IPS-18c (cell line): ENCODE results near the gene BEX4.
"Not testable (repeated sequence)": the region's sequence is repeated elsewhere in the genome, so short reads cannot be mapped to it uniquely, and the experiment has no call there.

Source experiments
- H3K4me3 ChIP-seq: 2 replicates; pipeline ENCODE4 v1.7.0; 2013; ENCODE audit warnings: low read depth, mild to moderate bottlenecking, low read length, moderate library complexity; ENCODE audit not compliant: insufficient read depth
- H3K9me3 ChIP-seq: one replicate; pipeline ENCODE4 v1.6.1; 2013; ENCODE audit warnings: mild to moderate bottlenecking, low read length, moderate library complexity; ENCODE audit not compliant: control insufficient read depth, insufficient read depth

BEX4 gene

DNA sequence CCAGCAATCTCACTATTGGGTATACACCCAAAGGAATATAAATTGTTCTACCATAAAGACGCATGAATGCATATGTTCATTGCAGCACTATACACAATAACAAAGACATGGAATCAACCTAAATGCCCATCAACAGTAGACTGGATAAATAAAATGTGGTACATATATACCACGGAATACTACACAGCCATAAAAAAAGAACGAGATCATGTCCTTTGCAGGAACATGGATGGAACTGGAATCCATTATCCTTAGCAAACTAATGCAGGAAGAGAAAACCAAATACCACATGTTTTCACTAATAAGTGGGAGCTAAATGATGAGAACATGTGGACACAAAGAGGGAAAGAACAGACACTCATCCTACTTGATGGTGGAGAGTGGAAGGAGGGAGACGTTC is 11.0 kb downstream of the BEX4 start:
- H3K4me3 ChIP-seq, H3K9me3 ChIP-seq: not testable (repeated sequence)

DNA sequence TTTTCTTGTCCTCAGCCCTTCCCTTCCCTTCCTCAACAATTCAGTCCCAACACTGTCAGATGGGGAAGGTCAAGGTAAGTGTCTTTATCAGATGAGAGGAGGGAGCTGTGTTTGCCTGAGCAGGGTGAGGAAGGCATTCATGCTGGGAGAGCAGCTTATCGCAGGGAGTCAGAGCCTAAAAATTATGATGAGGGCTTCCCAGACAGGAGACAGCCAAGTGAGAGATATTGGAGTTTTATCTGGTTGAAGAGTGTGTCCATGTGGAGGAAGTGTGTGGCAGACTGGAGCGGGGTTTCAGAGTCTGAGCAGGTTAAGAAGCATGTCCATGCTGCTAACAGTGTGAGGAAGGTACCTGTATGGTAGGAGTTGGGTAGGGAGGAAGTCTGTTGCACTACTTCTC is 18.4 kb downstream of the BEX4 start:
- Histone ChIP-seq H3K4me3 (no peak overlapping the region), H3K9me3 (no peaks in the 10 kb centered on the region)

DNA sequence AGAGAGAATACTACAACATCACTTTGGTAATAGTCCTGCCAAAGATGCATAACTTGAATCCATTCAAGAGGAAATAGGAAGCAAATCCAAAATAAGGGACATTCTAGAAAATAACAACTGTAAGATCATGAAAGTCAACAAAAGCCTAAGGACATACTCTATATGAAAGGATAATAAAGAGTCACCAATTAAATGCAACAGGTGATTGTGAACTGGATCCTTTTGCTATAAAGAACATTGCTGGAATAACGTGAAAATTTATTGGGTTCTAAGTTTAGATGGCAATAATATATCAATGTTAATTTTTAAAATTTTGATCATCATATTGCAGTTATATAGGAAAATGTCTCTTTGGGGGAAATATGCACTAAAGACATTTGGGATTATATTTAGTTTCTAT is 20.0 kb downstream of the BEX4 start:
- H3K4me3 ChIP-seq: no peak overlapping the region

GRCh38 chrX:103235608-103236007 is 20.7 kb downstream of the BEX4 start:
- H3K9me3 ChIP-seq, H3K4me3 ChIP-seq: not testable (repeated sequence)

More for the DNA sequence above, 20.0 kb downstream of the BEX4 start:
- no peaks in the 10 kb centered on the region for H3K9me3 ChIP-seq

- Histone ChIP-seq H3K9me3 (no peaks in the 10 kb centered on the region), H3K4me3 (no peak overlapping the region)
These were observed 21.4 kb downstream of the BEX4 start for GRCh38 chrX:103236296-103236695.

GRCh38 chrX:103240155-103240554 is 25.2 kb downstream of the BEX4 start:
- H3K9me3 ChIP-seq: no peaks in the 10 kb centered on the region
- no peak overlapping the region for H3K4me3 ChIP-seq

- no peaks in the 10 kb centered on the region for H3K9me3 ChIP-seq
- no peak overlapping the region for H3K4me3 ChIP-seq
These were observed 33.6 kb downstream of the BEX4 start for GRCh38 chrX:103248553-103248952.

- no peak overlapping the region for H3K4me3 ChIP-seq
- no peaks in the 10 kb centered on the region for H3K9me3 ChIP-seq
These were observed 34.9 kb downstream of the BEX4 start for GRCh38 chrX:103249805-103250204.

DNA sequence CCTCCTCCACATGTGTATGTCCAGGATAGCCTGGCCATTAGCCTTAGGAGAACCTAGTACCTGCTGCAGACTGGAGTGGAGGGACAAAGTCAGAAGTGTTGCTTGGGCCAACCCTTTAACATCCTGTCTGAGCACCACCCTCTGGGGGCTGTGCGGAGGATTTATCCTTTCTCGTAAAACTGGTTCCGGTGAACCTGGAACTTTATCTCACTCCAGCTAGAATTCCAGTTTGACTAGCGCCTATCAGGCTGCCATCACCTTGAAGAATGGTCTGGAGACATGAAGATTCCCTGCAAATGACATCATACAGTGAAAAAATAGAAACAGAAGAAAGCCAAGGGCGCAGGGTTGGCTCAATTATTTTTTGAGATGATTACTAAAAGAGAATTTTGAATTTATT is 36.1 kb downstream of the BEX4 start:
- no peak overlapping the region for H3K4me3 ChIP-seq
- no peaks in the 10 kb centered on the region for H3K9me3 ChIP-seq

- Histone ChIP-seq H3K4me3 (peak overlapping the region; percentile 68), H3K9me3 (no peaks in the 10 kb centered on the region)
These were observed 38.7 kb downstream of the BEX4 start for GRCh38 chrX:103253608-103254007.

DNA sequence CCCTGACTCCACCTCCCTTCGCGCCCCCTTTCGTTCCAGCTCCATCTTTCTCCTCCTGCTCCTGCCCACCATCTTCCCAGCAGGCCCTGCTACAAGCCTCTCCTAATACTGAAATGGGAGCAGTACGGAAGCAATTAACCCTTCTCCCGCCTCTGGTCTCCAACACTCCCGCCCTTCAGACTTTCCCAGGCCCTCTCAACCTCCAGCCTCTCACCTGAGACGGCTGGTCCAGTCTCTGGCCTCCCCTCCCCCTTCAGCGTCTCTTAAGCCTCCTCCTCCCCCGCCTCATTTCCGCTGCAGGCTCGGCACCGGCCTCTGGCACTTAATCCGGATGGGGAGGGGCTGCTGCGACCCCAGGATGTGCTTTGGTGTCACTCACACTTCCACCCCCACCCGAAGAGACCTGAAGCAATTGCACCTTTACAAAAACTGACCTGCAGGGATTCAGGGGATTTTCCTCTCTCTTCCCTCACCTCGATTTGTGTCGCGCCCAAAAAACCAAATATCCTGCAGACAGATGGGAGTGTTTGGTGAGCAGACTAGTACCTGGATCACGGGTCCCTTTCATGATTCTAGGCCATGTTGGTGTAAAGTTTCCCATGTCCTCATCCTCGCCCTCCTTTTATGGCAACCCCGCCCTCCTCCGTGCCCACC is 39.4 kb downstream of the BEX4 start:
- Histone ChIP-seq H3K4me3 (peak overlapping the region; percentile 68), H3K9me3 (no peaks in the 10 kb centered on the region)

- Histone ChIP-seq H3K4me3 (peak within 1 kb of the TSS; percentile 68), H3K9me3 (no peaks in the 10 kb centered on the region)
These were observed 40.1 kb downstream of the BEX4 start, which contains the start of gene TCEAL8 for GRCh38 chrX:103254921-103255493. TSS of gene TCEAL8 (minus strand) at chrX:103255155. CDS start at chrX:103253979, 1,176 bp downstream.

DNA sequence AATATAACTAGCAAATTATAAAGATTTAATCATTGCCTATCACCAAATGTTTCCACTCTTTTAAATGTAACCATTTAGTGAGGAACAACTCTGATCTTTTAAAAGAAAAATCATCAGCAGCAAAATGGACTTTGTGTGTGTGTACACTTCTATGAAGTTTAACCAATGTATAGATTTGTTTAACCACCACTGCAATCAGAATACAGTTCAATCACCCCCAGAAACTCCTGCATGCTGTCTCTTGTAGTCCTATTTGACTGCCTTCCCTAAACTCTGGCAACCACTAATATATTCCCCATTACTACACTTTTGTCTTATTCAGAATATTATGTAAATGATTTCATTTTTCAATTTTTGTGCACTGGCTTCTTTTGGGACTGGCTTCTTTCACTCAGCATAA is 41.7 kb downstream of the BEX4 start:
- Histone ChIP-seq H3K9me3 (no peaks in the 10 kb centered on the region), H3K4me3 (no peak overlapping the region)

GRCh38 chrX:103258275-103258674 is 43.4 kb downstream of the BEX4 start:
- Histone ChIP-seq H3K4me3 (no peak overlapping the region), H3K9me3 (no peaks in the 10 kb centered on the region)
